SK-N-SH (cell line): ENCODE results near the gene SLC5A1. TPM values are rescaled to one million over a fixed set of nuclear protein-coding genes. Genes with fewer than 3 reads are reported as not detected.

ENCODE experiments used
- CTCF ChIA-PET: fragments of 300-600, 350-600 bp; formaldehyde crosslinking; extraction: SDS; loops from one replicate; lab custom pipeline; 2021; lab: Yijun Ruan, JAX
- POLR2A ChIA-PET: fragments of 350-600 bp; sonication (Branson Sonifier 250); formaldehyde crosslinking; extraction: SDS; loops from one replicate; lab custom pipeline; 2020; ENCODE audit warnings: antibody characterized with exemption, inconsistent platforms; lab: Yijun Ruan, JAX
- DNase-seq: peaks from one replicate; pipeline ENCODE4 v3.0.0; 2012
- H2AFZ ChIP-seq: fragments of 200-600 bp; sonication (generic); 2 replicates; pipeline ENCODE4 v1.8.1; 2016; ENCODE audit warnings: antibody characterized with exemption, mild to moderate bottlenecking, low read depth
- H3F3A ChIP-seq: fragments of 200-600 bp; sonication (generic); replicated peaks from 2 replicates; pipeline ENCODE3; 2016; ENCODE audit warnings: antibody characterized with exemption, mild to moderate bottlenecking; ENCODE audit not compliant: insufficient read depth
- H3K27ac ChIP-seq, 2 experiments: fragments of 200-500 bp in 1 of 2; fragments of 200-600 bp in 1 of 2; sonication (Bioruptor generic) in 1 of 2; sonication (generic), shearing (Covaris generic) in 1 of 2; 2 replicates each; pipeline versions ENCODE4 v1.5.1 to v1.6.1; 2014 to 2016; ENCODE audit warnings: low read depth in 2 of 2, inconsistent platforms in 1 of 2, low read length in 1 of 2, mild to moderate bottlenecking in 1 of 2, mixed read lengths in 1 of 2
- H3K27me3 ChIP-seq: fragments of 200-600 bp; sonication (generic), shearing (Covaris generic); 2 replicates; pipeline ENCODE4 v1.6.1; 2016; ENCODE audit warnings: mixed run types; ENCODE audit not compliant: insufficient read depth
- H3K36me3 ChIP-seq, 2 experiments: fragments of 200-500 bp in 1 of 2; fragments of 200-600 bp in 1 of 2; sonication (Bioruptor generic) in 1 of 2; sonication (generic) in 1 of 2; replicated peaks in 1 of 2; 2 replicates each; pipeline versions ENCODE3 to v1.5.1; 2014 to 2016; ENCODE audit warnings: low read length in 1 of 2, mild to moderate bottlenecking in 1 of 2; ENCODE audit not compliant: insufficient read depth in 2 of 2, control insufficient read depth in 1 of 2
- H3K4me1 ChIP-seq, 2 experiments: fragments of 200-500 bp in 1 of 2; fragments of 200-600 bp in 1 of 2; sonication (Bioruptor generic) in 1 of 2; sonication (generic), shearing (Covaris generic) in 1 of 2; 2 replicates each; pipeline versions ENCODE4 v1.5.1 to v1.6.1; 2014 to 2016; ENCODE audit warnings: low read depth in 1 of 2, low read length in 1 of 2, mixed run types in 1 of 2; ENCODE audit not compliant: insufficient read depth in 2 of 2, control insufficient read depth in 1 of 2
- H3K4me2 ChIP-seq: fragments of 200-600 bp; sonication (generic), shearing (Covaris generic); 2 replicates; pipeline ENCODE4 v1.6.1; 2017; ENCODE audit warnings: mixed run types
- H3K4me3 ChIP-seq, 2 experiments: fragments of 200-500 bp in 1 of 2; fragments of 200-600 bp in 1 of 2; sonication (Bioruptor generic) in 1 of 2; sonication (generic), shearing (Covaris generic) in 1 of 2; 2 replicates each; pipeline versions ENCODE4 v1.5.1 to v1.8.1; 2014 to 2016; ENCODE audit warnings: low read depth in 2 of 2, inconsistent platforms in 1 of 2, low read length in 1 of 2, mild to moderate bottlenecking in 1 of 2, mixed read lengths in 1 of 2, moderate library complexity in 1 of 2
- H3K79me2 ChIP-seq: fragments of 200-600 bp; sonication (generic); 2 replicates; pipeline ENCODE4 v1.8.1; 2017; ENCODE audit warnings: mild to moderate bottlenecking; ENCODE audit not compliant: insufficient read depth
- H3K9ac ChIP-seq: fragments of 200-600 bp; sonication (generic); 2 replicates; pipeline ENCODE4 v1.6.1; 2017; ENCODE audit warnings: mixed run types
- H3K9me2 ChIP-seq: fragments of 200-600 bp; sonication (generic); 2 replicates; pipeline ENCODE4 v1.6.1; 2017; ENCODE audit warnings: mixed run types
- H3K9me3 ChIP-seq: fragments of 200-600 bp; sonication (generic); 2 replicates; pipeline ENCODE4 v1.6.1; 2017; ENCODE audit warnings: mixed run types, mild to moderate bottlenecking, moderate library complexity
- H4K20me1 ChIP-seq: fragments of 200-600 bp; sonication (generic); 2 replicates; pipeline ENCODE4 v1.6.1; 2017; ENCODE audit warnings: mild to moderate bottlenecking, mixed run types; ENCODE audit not compliant: insufficient read depth
- ELF1 ChIP-seq: IDR thresholded peaks from 2 replicates; pipeline ENCODE4 v1.4.0; 2012
- FOXM1 ChIP-seq: IDR thresholded peaks from 2 replicates; pipeline ENCODE4 v1.4.0; 2012; ENCODE audit warnings: low read depth, mild to moderate bottlenecking
- GATA2 ChIP-seq: sonication (generic); formaldehyde crosslinking; IDR thresholded peaks from 2 replicates; pipeline ENCODE4 v1.5.0; 2020; ENCODE audit warnings: mild to moderate bottlenecking, missing genetic modification reagents
- MEF2A ChIP-seq: IDR thresholded peaks from 2 replicates; pipeline ENCODE4 v1.4.0; 2012; ENCODE audit warnings: low read depth, borderline replicate concordance
- MXI1 ChIP-seq: IDR thresholded peaks from 2 replicates; pipeline ENCODE4 v1.6.1; 2012; ENCODE audit warnings: mild to moderate bottlenecking, low read depth, low read length, improper control_type of control experiment
- NFIC ChIP-seq: IDR thresholded peaks from 2 replicates; pipeline ENCODE4 v1.4.0; 2012; ENCODE audit warnings: borderline replicate concordance
- POLR2AphosphoS5 ChIP-seq: IDR thresholded peaks from 2 replicates; pipeline ENCODE4 v1.6.1; 2012; ENCODE audit warnings: low read depth, low read length
- RAD21 ChIP-seq: IDR thresholded peaks from 2 replicates; pipeline ENCODE4 v1.6.1; 2012; ENCODE audit warnings: mild to moderate bottlenecking, low read length
- SMC3 ChIP-seq: IDR thresholded peaks from 2 replicates; pipeline ENCODE4 v1.6.1; 2012; ENCODE audit warnings: low read depth, low read length, improper control_type of control experiment
- TAF1 ChIP-seq: IDR thresholded peaks from 2 replicates; pipeline ENCODE4 v1.6.1; 2012; ENCODE audit warnings: low read depth, mild to moderate bottlenecking, low read length, moderate library complexity, borderline replicate concordance
- TEAD4 ChIP-seq: IDR thresholded peaks from 2 replicates; pipeline ENCODE4 v1.4.0; 2012; ENCODE audit warnings: mild to moderate bottlenecking, borderline replicate concordance; ENCODE audit not compliant: insufficient read depth
- WGBS: methylation state at CpG from one replicate; pipeline ENCODE4 v1.1.6; 2017; ENCODE audit warnings: low lambda C conversion rate; 5-methylcytosine and 5-hydroxymethylcytosine counted together
- polyA plus RNA-seq, 3 experiments: library from polyadenylated mRNA; depleted of rRNA; stranded (reverse); fragments of >200 nt; gene quantifications; 2 replicates each; pipeline ENCODE4 v1.2.3, GENCODE V29; 2012
- TF ChIP-seq, protein P1 (sequence below): IDR thresholded peaks from 2 replicates; pipeline ENCODE4 v1.6.1; 2012; ENCODE audit warnings: mild to moderate bottlenecking, low read depth, low read length, moderate library complexity
- TF ChIP-seq, protein P2 (sequence below): IDR thresholded peaks from 2 replicates; pipeline ENCODE4 v1.4.0; 2012; ENCODE audit warnings: low read depth, borderline replicate concordance
- TF ChIP-seq, protein P3 (sequence below): IDR thresholded peaks from 2 replicates; pipeline ENCODE4 v1.4.0; 2012; ENCODE audit warnings: low read depth
- TF ChIP-seq, protein P4 (sequence below): fragments of 200-600 bp; sonication (generic); IDR thresholded peaks from 2 replicates; pipeline ENCODE4 v1.6.1; 2017; ENCODE audit warnings: antibody characterized with exemption, mild to moderate bottlenecking, moderate library complexity

SLC5A1 gene
- polyA plus RNA-seq, 1 of the 3 experiments (the other 2 are of a cell fraction): not detected

DNA sequence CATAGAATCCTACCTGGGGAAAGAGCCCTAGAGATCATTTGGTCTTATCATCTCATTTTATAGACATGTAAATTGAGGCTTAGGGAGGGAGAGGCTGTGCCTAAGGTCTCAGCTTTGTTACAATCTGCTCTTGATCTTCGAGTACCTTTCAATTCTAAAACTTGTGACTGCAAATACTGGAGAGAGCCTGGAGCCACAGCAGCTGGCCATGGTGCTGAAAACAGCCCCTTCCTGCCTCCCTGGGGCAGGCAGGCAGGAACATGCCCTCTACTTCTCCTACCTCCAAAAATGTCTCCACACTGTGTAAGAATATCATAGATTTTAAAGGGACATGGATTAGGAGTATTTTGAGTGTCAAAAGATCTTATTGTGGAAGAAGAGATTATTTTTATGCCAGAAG, 63.9 kb downstream of the SLC5A1 start:
- Histone ChIP-seq H2AFZ (no peak overlapping the region), H3K4me1 (no peaks in the 10 kb centered on the region), H3F3A (no peaks in the 10 kb centered on the region), H3K9me3 (no peaks in the 10 kb centered on the region), H3K36me3 (no peaks in the 10 kb centered on the region), H3K79me2 (no peaks in the 10 kb centered on the region), H4K20me1 (no peaks in the 10 kb centered on the region), H3K4me3 (no peak overlapping the region), H3K9me2 (no peaks in the 10 kb centered on the region), H3K27ac (no peak overlapping the region), H3K4me2 (no peak overlapping the region), H3K27me3 (0 out of 2 replicates have a peak, but pooled peaks cover 3% of the 10 kb centered on the region), H3K9ac (no peak overlapping the region)
- ChIA-PET CTCF (interaction anchor here (1.0 to 1.6 kb wide), 1 partner anchor 159 kb away, joined by 6 read pairs; no protein-coding TSS in a partner anchor), POLR2A (interaction anchor here (0.6 kb wide), 1 partner anchor 517 kb away, joined by 5 read pairs; no protein-coding TSS in a partner anchor)
- 0% methylated on average over 1 of the region's 1 CpG for WGBS
- no peak for TF ChIP-seq FOXM1
- TF ChIP-seq, protein P1, sequence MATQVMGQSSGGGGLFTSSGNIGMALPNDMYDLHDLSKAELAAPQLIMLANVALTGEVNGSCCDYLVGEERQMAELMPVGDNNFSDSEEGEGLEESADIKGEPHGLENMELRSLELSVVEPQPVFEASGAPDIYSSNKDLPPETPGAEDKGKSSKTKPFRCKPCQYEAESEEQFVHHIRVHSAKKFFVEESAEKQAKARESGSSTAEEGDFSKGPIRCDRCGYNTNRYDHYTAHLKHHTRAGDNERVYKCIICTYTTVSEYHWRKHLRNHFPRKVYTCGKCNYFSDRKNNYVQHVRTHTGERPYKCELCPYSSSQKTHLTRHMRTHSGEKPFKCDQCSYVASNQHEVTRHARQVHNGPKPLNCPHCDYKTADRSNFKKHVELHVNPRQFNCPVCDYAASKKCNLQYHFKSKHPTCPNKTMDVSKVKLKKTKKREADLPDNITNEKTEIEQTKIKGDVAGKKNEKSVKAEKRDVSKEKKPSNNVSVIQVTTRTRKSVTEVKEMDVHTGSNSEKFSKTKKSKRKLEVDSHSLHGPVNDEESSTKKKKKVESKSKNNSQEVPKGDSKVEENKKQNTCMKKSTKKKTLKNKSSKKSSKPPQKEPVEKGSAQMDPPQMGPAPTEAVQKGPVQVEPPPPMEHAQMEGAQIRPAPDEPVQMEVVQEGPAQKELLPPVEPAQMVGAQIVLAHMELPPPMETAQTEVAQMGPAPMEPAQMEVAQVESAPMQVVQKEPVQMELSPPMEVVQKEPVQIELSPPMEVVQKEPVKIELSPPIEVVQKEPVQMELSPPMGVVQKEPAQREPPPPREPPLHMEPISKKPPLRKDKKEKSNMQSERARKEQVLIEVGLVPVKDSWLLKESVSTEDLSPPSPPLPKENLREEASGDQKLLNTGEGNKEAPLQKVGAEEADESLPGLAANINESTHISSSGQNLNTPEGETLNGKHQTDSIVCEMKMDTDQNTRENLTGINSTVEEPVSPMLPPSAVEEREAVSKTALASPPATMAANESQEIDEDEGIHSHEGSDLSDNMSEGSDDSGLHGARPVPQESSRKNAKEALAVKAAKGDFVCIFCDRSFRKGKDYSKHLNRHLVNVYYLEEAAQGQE: peak; percentile 95
- no peak for DNase-seq

DNA sequence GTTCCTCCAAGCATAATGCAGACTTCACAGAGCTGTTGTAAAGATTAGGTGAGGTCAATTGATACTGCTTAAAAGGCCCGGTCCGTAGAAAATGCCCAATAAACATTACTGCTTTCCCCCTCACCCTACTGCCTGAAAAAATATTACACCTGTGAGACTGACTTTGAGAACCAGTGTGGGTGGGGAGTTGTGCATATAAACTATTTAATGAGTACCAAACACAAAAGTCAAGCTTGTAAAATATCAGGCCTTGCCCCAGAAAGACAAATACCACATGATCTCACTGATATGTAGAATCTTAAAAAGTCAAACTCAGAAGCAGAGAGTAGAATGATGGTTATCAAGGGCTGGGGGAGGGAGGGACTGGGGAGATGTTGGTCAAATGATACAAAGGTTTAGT, 69.3 kb downstream of the SLC5A1 start:
- no peak for DNase-seq
- Histone ChIP-seq H3F3A (no peaks in the 10 kb centered on the region), H3K4me2 (no peak overlapping the region), H3K27me3 (no peaks in the 10 kb centered on the region; the same call in 1 of the 2 replicates), H3K4me1 (no peaks in the 10 kb centered on the region), H3K9ac (no peak overlapping the region), H3K79me2 (no peaks in the 10 kb centered on the region), H3K36me3 (no peaks in the 10 kb centered on the region), H3K9me2 (no peaks in the 10 kb centered on the region), H2AFZ (no peak overlapping the region), H4K20me1 (no peaks in the 10 kb centered on the region), H3K4me3 (no peak overlapping the region), H3K27ac (no peak overlapping the region), H3K9me3 (no peaks in the 10 kb centered on the region)
- POLR2A ChIA-PET: no interaction called here
- 21% methylated on average over 2 of the region's 2 CpGs for WGBS
- CTCF ChIA-PET: no interaction called here
- TF ChIP-seq, protein P2, sequence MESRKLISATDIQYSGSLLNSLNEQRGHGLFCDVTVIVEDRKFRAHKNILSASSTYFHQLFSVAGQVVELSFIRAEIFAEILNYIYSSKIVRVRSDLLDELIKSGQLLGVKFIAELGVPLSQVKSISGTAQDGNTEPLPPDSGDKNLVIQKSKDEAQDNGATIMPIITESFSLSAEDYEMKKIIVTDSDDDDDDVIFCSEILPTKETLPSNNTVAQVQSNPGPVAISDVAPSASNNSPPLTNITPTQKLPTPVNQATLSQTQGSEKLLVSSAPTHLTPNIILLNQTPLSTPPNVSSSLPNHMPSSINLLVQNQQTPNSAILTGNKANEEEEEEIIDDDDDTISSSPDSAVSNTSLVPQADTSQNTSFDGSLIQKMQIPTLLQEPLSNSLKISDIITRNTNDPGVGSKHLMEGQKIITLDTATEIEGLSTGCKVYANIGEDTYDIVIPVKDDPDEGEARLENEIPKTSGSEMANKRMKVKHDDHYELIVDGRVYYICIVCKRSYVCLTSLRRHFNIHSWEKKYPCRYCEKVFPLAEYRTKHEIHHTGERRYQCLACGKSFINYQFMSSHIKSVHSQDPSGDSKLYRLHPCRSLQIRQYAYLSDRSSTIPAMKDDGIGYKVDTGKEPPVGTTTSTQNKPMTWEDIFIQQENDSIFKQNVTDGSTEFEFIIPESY: no peak
- TF ChIP-seq TEAD4 (no peak), MEF2A (no peak), TAF1 (no peak), NFIC (no peak), GATA2 (CRISPR knock-in tag) (no peak), SMC3 (no peak), MXI1 (no peak), ELF1 (no peak), RAD21 (no peak), POLR2AphosphoS5 (no peak)
- TF ChIP-seq, protein P3, sequence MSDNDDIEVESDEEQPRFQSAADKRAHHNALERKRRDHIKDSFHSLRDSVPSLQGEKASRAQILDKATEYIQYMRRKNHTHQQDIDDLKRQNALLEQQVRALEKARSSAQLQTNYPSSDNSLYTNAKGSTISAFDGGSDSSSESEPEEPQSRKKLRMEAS: no peak
- TF ChIP-seq, protein P4, sequence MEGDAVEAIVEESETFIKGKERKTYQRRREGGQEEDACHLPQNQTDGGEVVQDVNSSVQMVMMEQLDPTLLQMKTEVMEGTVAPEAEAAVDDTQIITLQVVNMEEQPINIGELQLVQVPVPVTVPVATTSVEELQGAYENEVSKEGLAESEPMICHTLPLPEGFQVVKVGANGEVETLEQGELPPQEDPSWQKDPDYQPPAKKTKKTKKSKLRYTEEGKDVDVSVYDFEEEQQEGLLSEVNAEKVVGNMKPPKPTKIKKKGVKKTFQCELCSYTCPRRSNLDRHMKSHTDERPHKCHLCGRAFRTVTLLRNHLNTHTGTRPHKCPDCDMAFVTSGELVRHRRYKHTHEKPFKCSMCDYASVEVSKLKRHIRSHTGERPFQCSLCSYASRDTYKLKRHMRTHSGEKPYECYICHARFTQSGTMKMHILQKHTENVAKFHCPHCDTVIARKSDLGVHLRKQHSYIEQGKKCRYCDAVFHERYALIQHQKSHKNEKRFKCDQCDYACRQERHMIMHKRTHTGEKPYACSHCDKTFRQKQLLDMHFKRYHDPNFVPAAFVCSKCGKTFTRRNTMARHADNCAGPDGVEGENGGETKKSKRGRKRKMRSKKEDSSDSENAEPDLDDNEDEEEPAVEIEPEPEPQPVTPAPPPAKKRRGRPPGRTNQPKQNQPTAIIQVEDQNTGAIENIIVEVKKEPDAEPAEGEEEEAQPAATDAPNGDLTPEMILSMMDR: no peak
